Astrocyte of the cerebellum (primary cell): ENCODE measurements around the gene NFE2.
"Not testable (repeated sequence)": the region's sequence is repeated elsewhere in the genome, so short reads cannot be mapped to it uniquely, and the experiment has no call there.

ENCODE experiments used
- DNase-seq: peaks from one replicate; pipeline ENCODE4 v3.0.0-alpha.2; 2011; ENCODE audit warnings: low read depth
- H3K4me3 ChIP-seq: 2 replicates; pipeline ENCODE4 v1.5.1; 2011; ENCODE audit warnings: mild to moderate bottlenecking, low read depth, low read length, moderate library complexity
- CTCF ChIP-seq: IDR thresholded peaks from 2 replicates; pipeline ENCODE4 v1.5.1; 2012; ENCODE audit warnings: low read length, low read depth, moderate library complexity, mild to moderate bottlenecking; ENCODE audit errors: missing control alignments
- in situ Hi-C: cut with HindIII; loops from 2 replicates; pipeline ENCODE4 v1.10.0; 2017; ENCODE audit warnings: low sequenced_read_pairs

The NFE2 gene

GRCh38 chr12:54328595-54329337, 28.0 kb upstream of the NFE2 start:
- H3K4me3 ChIP-seq, result no peak overlapping the region
- DNase-seq, result no peak
- in situ Hi-C loops, result no loop called here
- no peak for TF ChIP-seq CTCF

GRCh38 chr12:54325442-54326109, 24.8 kb upstream of the NFE2 start:
- peak overlapping the region; percentile 69 for H3K4me3 ChIP-seq
- in situ Hi-C loops, DNase-seq: not testable (repeated sequence)

GRCh38 chr12:54324617-54325441, 24.0 kb upstream of the NFE2 start, which contains the start of gene COPZ1:
Gene COPZ1 (plus strand): TSS chr12:54325131. CDS start chr12:54325164, 33 bp downstream.
- peak; percentile 80 for TF ChIP-seq CTCF

DNA sequence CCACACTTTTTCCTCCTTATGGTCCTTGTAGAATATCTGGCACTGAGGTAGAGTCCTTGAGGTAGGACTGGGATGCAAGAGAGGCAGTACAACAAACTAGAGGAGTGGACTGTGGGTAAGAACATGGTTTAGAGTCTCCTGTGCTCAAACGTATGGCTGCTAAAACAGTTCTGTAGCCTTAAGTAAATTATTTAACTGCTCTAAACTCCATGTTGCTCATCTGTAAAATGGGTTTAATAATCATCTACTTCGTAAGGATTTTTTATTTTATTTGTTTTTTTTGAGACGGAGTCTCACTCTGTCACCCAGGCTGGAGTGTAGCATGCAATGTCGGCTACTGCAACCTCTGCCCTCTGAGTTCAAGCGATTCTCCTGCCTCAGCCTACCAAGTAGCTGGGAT, 20.5 kb upstream of the NFE2 start:
- H3K4me3 ChIP-seq, result no peak overlapping the region
- DNase-seq, result no peak
- TF ChIP-seq CTCF, result no peak
- in situ Hi-C loops, result no loop called here

More at GRCh38 chr12:54324617-54325441, 24.0 kb upstream of the NFE2 start, which contains the start of gene COPZ1:
- DNase-seq, result peak; percentile 99
- in situ Hi-C loops, result no loop called here
- peak within 1 kb of the TSS; percentile 69 for H3K4me3 ChIP-seq

DNA sequence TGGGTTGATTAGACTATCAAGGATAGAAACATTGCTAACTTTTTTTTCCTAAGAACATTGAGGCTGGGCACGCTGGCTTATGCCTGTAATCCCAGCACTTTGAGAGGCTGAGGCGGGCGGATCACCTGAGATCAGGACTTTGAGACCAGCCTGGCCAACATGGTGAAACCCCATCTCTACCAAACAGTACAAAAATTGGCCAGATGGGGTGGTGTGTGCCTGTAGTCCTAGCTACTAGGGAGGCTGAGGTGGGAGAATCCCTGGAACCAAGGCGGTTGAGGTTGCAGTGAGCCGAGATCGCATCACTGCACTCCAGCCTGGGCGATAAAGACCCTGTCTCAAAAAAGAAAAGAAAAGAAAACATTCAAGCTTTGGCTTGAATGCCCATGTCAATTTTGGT, 11.5 kb upstream of the NFE2 start:
- DNase-seq, in situ Hi-C loops, H3K4me3 ChIP-seq: not testable (repeated sequence)

DNA sequence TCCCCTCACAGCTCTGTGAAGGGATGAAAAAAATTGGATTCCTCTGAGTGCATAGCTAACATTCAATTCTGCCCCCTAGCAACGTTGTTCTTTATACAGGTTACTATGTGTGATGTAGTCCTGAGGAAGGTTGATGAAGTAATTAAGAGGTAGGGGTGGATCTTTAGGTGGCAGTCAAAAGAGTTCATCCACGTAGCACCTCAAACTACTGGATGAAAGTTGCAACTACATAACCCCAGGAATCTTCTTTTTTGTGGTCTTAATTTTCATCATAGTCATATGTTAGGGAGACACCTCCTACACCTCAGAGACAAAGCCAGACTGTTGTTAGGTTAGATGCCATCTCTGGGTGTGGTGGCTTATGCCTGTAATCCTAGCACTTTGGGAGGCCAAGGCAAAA, 10.2 kb upstream of the NFE2 start:
- TF ChIP-seq CTCF, result no peak
- no peak for DNase-seq
- in situ Hi-C loops, result no loop called here
- H3K4me3 ChIP-seq, result no peak overlapping the region

DNA sequence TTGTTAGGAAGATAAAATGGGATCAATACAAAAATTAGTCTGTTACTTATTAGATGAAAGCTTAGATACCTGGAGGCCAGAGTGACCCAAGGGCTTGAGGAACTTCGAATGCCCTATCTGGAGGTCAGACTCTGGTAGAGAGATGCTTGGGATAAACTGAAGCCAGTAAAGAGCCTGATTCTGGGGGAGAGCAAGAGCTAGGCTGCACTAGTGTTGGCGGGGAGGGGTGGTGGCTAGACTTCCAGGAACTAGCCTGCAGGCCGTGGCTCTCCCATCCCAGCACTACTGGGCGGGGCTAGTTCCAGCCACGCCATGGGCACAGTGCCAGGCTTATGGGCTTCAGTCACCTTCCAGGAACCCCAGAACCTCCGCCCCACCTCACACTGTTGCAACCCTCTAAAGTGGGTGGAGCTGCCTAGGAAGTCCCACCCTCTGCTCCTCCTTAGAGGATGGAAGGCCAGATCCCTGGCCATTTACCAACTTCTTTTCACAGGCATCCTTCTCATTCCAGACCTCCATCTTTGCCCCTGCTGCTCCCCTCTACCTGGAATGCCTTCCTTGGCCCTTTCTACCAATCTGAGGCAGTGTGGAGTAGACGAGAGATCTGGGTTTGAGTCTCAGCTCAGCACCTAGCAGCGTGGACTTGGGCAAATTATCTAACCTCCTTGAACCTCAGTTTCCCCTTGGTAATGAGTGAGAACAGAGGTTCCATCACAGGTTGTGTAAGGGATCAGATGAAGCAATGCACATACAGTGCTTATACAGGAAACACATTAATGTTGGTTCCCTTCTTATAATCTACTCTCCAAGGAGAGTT, 6.3 kb upstream of the NFE2 start:
- in situ Hi-C loops, result no loop called here
- DNase-seq, result no peak
- no peak for TF ChIP-seq CTCF
- H3K4me3 ChIP-seq, result no peak overlapping the region
